GM19372 (cell line): Measurements from ENCODE around the gene LRP2.
"Not testable (repeated sequence)": the region's sequence is repeated elsewhere in the genome, so short reads cannot be mapped to it uniquely, and the experiment has no call there.

Experiments used
- ATAC-seq: cut with Tn5 transposase; IDR thresholded peaks from one replicate; pipeline ENCODE4 v1.9.1; 2021; ENCODE audit warnings: mild to moderate bottlenecking, low read depth, moderate library complexity; ENCODE audit not compliant: unreplicated experiment

LRP2 gene

GRCh38 chr2:169136885-169137534, 225.3 kb downstream of the LRP2 start:
- no peak for ATAC-seq

- not testable (repeated sequence) for ATAC-seq
Observed at GRCh38 chr2:169136428-169136827, 225.9 kb downstream of the LRP2 start.

GRCh38 chr2:169134272-169134671, 228.1 kb downstream of the LRP2 start:
- not testable (repeated sequence) for ATAC-seq

GRCh38 chr2:169131587-169132512, 230.5 kb downstream of the LRP2 start:
- peak; percentile 88 for ATAC-seq

- no peak for ATAC-seq
Observed at GRCh38 chr2:169129703-169130243, 232.6 kb downstream of the LRP2 start.

GRCh38 chr2:169119851-169120250, 242.5 kb downstream of the LRP2 start:
- ATAC-seq, result no peak

GRCh38 chr2:169119123-169119760, 243.1 kb downstream of the LRP2 start:
- no peak for ATAC-seq

- no peak for ATAC-seq
Observed at GRCh38 chr2:169118060-169118459, 244.3 kb downstream of the LRP2 start.

DNA sequence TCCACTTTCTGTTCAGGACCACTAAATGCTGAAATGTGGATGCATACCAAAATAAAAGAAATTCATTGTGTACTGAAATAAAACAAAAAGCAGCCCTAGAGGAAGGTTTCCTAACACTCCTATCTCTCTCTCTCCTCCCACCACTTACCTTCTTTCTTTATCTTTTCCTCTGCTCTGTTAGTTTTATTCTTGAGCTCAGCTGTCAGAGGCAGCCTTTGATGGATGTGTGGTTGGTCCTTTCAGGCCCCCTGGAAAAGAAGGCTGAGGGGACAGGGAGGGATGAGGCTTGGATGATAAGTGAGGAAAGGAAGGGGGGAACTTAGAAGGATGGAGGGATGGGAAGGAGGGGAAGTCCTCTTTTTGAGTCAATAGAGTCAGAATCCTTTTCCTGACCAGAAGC, 245.3 kb downstream of the LRP2 start:
- ATAC-seq, result no peak

DNA sequence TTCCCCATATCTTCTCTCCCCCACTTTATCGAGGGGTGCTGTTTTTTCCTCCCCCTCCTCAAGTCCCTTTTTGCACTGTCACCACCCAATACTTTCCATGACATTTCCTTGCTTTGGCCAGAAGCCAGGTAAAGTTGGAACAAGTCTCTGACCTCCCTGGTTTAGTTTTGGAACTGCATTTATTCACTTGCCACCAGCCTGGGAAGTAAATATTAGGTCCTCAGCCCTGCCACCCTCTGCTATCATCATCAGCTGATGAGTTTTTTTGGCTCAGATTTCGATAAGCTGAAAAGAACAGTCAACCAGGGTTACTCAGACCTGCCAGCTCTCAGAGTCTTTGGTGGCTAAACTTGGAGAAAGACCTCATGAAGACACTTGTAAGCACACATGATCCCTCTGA, 246.0 kb downstream of the LRP2 start:
- no peak for ATAC-seq

DNA sequence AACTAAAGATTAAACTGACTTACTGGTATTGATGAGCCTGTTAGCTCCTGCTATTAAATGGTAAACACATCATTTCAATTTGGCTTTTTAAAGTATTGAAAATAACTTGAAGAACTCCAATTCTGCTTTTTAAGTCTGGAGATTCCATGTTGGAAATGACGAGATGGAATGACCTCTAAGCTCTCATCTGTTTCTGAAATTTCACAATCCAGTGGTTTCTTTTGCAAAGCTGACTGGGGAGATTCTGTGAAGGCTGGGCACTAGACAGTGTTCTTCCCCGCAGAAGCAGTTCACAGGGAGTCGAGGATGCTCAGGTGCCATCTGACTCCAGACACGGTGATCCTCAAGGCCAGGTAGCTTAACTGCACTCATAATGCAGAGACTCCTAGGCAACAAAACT, 248.3 kb downstream of the LRP2 start:
- ATAC-seq, result no peak

DNA sequence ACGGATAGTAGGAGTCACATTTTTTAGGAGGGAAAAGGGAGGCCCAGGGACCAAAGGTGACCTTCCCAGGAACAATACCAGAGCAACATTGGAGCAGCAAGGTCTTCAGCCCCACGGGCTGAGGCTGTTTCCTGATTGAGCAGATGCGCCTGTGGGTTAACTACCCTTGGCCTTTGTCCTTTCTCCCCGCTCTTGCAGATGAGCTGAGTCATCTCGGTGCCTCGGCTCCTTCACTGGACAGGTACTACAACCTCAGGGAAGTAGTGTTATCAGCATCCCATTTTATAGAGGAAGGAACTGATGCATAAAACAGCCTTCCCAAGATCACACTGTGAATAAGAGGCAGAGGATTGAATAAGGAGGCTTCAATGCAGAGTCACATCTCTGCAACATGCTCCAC, 249.5 kb downstream of the LRP2 start:
- ATAC-seq, result no peak

- no peak for ATAC-seq
Observed at GRCh38 chr2:169110916-169111315, 251.4 kb downstream of the LRP2 start.

DNA sequence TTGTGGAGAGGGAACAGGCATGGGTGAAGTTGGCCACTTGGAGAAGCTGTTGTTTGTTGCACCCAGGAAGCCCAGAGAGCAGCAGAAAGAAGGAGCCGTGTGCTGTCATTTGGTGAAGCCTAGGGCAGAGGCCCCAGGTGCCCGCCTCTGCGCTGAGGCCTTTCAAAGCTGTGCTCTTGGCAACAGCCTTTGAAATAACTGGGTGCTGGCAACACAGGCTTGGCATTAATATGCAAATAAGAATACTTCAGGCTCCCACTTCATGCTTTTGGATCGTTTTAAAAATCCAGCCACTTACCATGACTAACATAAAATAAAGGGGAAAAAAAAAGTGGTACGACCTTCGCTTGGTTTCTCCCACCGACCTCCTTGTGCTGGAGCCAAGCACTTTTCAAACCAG, 251.9 kb downstream of the LRP2 start:
- ATAC-seq, result no peak

DNA sequence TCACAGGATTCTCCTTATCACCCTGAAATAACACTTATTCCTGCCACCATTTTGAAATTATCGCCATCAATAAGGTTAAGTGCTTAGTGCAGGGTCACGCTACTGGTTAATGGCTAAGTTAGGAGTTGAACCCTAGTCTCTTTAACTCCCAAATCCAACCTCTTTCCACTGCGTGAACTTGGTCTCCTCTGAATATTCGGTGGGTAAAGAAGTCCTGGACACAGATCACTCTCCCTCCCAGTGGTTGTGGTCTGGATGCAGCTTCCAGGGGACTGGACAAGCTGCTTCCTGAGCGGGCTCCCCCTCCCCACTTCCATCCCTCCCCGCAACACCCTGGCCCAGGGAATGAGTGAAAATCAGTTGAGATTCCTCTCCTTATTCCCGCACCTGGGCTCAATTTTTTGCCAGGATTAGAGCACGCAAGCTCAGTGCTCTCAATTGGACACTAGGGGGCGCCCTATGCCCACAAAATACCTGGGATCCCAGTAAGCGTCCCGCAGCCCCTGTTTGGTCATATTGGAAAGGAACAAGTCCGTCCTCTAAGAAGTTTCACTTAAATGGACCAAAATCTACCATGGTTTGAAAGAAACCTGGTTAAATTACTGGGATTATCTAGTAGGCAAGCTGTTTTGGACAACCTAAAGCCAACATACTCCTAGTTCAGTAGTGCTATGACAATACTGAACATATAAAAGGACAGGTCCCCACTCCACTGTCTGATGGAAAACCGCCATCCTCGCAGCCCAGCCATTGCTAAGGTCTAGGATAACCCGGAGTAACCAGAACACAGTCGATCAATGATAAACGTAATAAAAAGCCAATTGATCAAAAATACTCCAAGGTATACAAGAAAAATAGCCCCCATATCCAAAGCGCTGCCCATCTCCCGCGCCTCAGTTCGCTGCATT, 252.6 kb downstream of the LRP2 start:
- peak; percentile 63 for ATAC-seq

DNA sequence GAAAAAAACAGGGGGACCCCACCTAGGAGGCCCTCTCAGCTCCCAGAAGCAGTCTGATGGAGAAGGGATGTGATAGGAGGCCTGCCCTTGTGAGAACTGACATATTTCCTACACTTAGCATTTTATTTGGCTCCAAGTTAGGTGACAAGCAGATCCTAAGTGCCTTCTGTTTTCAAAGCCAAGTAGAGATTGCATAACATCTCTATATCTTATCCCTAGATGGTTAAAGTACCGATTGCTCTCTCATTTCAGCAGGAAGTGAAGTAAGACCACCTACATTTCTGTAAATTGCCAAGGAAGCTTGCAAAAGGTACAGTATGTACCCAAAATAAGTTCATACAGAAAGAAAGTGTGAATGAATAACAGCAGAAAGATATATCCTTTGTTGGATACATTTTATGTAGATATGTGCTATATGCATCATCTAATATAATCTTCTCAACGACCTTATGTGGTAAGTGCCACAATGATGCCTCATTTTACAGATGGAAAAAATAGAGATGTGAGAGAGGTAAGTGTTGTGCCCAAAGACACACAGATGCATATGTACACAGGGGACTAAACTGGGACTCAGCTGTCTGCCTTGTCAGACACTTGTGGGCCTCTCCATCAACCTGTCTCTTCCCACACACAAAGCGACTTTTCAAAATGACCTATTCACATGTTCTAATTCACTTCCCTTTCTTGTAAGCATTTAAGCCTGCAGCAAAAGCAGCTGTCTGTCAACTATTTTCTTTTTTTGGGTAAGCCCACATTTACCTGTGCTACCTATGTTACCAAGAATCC, 254.0 kb downstream of the LRP2 start:
- no peak for ATAC-seq

- ATAC-seq, result peak; percentile 76
Observed at GRCh38 chr2:169107645-169108044, 254.7 kb downstream of the LRP2 start.

- ATAC-seq, result no peak
Observed at GRCh38 chr2:169106563-169107545, 255.5 kb downstream of the LRP2 start.
